Astrocyte of the spinal cord (primary cell): ENCODE measurements around the gene ARHGAP18.

Experiments used
- DNase-seq: peaks from one replicate; pipeline ENCODE4 v3.0.0; 2011; ENCODE audit warnings: low read depth, low spot score
- H3K4me3 ChIP-seq: 2 replicates; pipeline ENCODE4 v1.5.1; 2011; ENCODE audit warnings: low read depth, mild to moderate bottlenecking, low read length, moderate library complexity
- in situ Hi-C: cut with HindIII; loops from 2 replicates; pipeline ENCODE4 v1.10.0; 2017; ENCODE audit warnings: low sequenced_read_pairs
- TF ChIP-seq, protein P1 (sequence below): IDR thresholded peaks from 2 replicates; pipeline ENCODE4 v1.5.1; 2012; ENCODE audit warnings: low read depth, mild to moderate bottlenecking, low read length, inconsistent platforms

The ARHGAP18 gene

DNA sequence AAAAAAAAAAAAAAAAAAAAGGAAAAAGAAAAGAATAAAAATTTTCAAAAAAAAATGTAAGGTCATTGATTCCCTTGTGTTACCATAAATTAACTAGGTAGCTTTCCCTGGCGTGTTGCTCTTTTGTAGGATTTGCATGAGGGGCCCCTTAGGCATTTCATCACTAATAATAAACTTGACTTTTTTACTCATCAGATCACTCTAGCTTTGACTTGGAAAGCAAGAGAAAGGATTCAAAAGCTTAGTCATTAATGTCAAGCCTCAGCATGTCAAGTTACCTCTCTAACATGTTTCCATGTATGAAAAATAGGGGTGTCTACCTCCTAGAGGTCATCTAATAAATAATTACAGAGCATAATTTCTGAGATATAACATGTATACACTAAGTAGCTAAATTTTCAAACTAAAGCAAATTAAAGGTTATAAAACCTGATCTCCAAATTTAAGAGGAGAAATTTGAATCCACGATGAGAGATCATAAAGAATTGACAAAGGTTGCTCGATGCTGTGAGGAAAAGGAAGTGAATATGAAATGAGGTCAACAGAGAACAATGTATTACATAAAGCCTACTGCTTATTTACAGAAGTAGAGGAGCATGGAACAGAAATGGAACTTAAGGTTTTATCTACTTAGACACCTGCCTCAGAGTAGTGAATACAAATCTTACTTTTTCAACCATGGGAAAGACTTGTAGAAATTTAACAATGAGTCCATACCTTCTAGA lies 86.8 kb downstream of the ARHGAP18 start:
- in situ Hi-C loops: no loop called here
- DNase-seq: no peak
- no peak overlapping the region for H3K4me3 ChIP-seq
- TF ChIP-seq, protein P1, sequence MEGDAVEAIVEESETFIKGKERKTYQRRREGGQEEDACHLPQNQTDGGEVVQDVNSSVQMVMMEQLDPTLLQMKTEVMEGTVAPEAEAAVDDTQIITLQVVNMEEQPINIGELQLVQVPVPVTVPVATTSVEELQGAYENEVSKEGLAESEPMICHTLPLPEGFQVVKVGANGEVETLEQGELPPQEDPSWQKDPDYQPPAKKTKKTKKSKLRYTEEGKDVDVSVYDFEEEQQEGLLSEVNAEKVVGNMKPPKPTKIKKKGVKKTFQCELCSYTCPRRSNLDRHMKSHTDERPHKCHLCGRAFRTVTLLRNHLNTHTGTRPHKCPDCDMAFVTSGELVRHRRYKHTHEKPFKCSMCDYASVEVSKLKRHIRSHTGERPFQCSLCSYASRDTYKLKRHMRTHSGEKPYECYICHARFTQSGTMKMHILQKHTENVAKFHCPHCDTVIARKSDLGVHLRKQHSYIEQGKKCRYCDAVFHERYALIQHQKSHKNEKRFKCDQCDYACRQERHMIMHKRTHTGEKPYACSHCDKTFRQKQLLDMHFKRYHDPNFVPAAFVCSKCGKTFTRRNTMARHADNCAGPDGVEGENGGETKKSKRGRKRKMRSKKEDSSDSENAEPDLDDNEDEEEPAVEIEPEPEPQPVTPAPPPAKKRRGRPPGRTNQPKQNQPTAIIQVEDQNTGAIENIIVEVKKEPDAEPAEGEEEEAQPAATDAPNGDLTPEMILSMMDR: no peak

DNA sequence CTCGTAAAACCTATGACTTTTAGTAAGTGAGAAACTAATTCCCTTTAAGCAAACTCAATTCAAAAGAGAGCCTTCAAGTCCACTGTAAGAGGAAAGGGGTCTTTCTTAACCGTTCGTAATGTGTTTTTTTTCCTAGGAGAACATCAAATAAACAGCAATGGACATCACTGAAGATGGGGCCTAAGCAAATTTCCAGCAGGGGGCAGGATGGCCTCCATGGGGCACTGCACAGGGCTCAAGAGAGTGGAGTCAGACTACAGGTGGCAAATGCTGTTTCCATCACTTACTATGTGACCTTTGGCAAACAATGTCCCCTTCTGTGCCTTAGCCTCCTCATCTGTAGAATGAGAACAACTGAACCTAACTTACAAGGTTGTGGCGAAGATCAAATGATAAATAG lies 88.7 kb downstream of the ARHGAP18 start:
- TF ChIP-seq, protein P1: peak; percentile 24
- no peak for DNase-seq
- in situ Hi-C loops: no loop called here
- H3K4me3 ChIP-seq: no peak overlapping the region

DNA sequence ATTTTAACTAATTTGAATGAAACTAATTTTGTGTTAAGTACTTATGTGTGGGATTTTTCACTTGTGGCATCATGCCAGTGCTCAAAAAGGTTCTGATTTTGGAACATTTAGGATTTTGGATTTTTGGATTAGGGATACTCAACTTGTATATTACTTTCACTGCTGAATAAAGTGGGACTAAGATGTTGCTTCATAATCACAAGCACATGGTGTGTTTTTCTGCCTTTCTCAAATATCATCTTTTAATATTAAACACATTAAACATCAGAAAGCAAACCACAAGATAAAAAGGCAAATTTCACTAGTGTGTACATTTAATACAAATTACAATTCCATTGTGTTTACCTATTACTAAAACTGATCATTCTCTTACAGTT lies 89.8 kb downstream of the ARHGAP18 start:
- in situ Hi-C loops: no loop called here
- no peak overlapping the region for H3K4me3 ChIP-seq
- DNase-seq: no peak
- TF ChIP-seq, protein P1: no peak

DNA sequence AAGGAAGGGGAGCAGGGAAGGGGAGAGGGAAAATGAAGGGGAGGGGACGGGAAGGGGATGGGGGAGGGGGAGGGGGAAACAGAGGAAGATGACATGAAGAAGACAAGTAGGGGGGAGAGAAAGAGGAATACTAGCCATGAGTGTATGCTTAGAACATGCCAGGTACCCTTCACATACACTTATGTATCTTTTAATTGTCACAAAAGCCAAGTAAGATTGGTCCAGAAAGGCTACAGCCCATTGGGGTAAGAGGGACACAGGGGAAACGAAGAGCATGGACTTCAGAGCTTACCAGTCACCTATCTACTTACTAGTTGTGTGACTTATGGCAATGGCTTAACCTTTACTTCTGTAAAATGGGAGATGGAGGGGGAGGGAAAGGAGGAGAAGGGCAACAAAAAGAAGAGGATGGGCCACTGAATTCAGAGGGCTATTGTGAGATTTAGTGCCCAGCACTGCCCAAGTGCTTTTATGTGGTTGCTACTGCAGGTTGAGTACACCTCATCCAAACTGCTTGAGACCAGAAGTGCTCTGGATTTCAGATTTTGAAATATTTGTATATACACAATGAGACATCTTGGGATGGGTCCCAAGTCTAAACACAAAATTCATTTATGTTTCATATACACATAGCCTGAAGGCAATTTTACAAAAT lies 90.3 kb downstream of the ARHGAP18 start:
- TF ChIP-seq, protein P1: no peak
- no peak overlapping the region for H3K4me3 ChIP-seq
- DNase-seq: no peak
- in situ Hi-C loops: no loop called here

DNA sequence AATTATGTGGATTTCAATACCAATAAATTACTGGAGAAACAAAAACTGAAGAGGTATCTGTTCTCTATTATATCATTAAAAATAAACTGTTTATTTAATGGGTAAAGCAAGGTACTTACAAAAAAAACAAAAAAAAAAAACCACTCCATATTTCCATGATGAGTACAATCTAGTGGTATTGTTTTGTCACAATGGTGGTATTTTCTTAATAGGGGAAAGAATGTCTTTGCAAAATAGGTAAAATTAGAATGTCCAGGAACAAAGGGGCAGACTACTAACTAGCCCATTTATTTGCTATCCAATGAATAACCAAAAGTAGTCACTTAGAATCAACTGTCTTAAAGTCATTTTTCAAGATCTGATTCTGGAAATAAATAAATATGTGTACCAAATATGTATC lies 92.0 kb downstream of the ARHGAP18 start:
- TF ChIP-seq, protein P1: no peak
- H3K4me3 ChIP-seq: no peak overlapping the region
- in situ Hi-C loops: no loop called here
- DNase-seq: no peak

DNA sequence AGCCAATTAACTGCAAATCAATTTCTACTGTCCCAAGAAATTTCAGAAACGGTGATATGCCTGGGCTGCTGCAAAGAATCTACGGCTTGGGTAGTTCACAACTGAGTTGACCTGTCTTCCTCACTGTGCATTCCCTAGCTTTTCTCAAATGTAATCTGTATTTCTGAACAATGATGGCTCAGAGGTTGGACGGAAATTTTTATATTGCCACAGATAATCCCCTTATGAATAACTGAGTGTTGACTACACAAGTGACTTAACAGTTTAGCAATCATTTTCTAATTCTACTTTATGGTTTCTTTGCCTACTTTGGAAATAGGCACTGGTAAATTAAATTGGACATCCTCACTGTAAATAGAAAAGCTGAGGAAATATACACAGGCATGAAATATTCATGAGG lies 94.5 kb downstream of the ARHGAP18 start:
- in situ Hi-C loops: no loop called here
- TF ChIP-seq, protein P1: no peak
- DNase-seq: no peak
- H3K4me3 ChIP-seq: no peak overlapping the region
